Measurements from ENCODE around the gene HADHA.
"Not testable (repeated sequence)": the region's sequence is repeated elsewhere in the genome, so short reads cannot be mapped to it uniquely, and the experiment has no call there.

Gene HADHA

GRCh38 chr2:26170795-26171194 is 73.6 kb downstream of the HADHA start:
- Histone ChIP-seq H3K27ac (no peak overlapping the region), H3K27me3 (peaks cover 43 to 65% (median 59%) of the 10 kb centered on the region in 11 experiments), H4K20me1 (peaks cover 0 to 28% (median 0%) of the 10 kb centered on the region in 11 experiments; a peak in 8 of 22 replicates), H3K4me2 (no peak overlapping the region), H3K9ac (no peak overlapping the region), H3K4me3 (no peak overlapping the region), H3K36me3 (no peaks in the 10 kb centered on the region), H3K4me1 (peaks cover 0 to 4% (median 0%) of the 10 kb centered on the region in 10 experiments; a peak in 3 of 20 replicates), H3K9me3 (replicated peaks in 1 of 11) (peaks cover 0 to 10% (median 0%) of the 10 kb centered on the region in 11 experiments; a peak in 3 of 22 replicates)
- no peak for TF ChIP-seq Cebpa-rat (IDR thresholded peaks at IDR 0.05)

- Histone ChIP-seq H3K36me3 (no peaks in the 10 kb centered on the region), H3K4me1 (peaks cover 0 to 4% (median 0%) of the 10 kb centered on the region in 10 experiments; a peak in 3 of 20 replicates), H3K27me3 (peaks cover 33 to 55% (median 50%) of the 10 kb centered on the region in 11 experiments), H3K9me3 (replicated peaks in 1 of 11) (peaks cover 0 to 10% (median 0%) of the 10 kb centered on the region in 11 experiments; a peak in 3 of 22 replicates), H3K27ac (no peak overlapping the region), H3K4me2 (no peak overlapping the region), H3K9ac (no peak overlapping the region), H4K20me1 (peaks cover 0 to 21% (median 0%) of the 10 kb centered on the region in 11 experiments; a peak in 4 of 22 replicates), H3K4me3 (no peak overlapping the region)
- no peak for TF ChIP-seq Cebpa-rat (IDR thresholded peaks at IDR 0.05)
These were observed 74.6 kb downstream of the HADHA start for GRCh38 chr2:26169681-26170414.

DNA sequence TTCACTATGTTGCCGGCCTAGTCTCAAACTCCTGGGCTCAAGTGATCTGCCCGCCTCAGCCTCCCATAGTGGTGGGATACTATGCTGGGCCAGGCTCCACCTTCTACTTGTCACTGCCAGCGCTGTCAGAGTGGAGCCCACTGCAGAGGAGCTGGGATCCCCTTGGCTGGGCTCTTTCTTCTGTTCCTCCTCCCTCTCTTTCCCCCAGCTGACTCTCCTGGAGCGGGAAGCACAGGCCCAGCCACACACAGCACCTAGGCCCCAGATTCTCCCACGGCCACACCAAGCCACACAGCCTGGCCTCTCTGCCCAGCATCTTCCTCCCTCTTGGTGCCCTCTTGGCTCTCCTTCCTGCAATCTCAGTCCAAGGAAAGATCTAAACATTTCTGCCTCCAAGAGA is 75.2 kb downstream of the HADHA start:
- Histone ChIP-seq H3K9me3 (replicated peaks in 1 of 11) (peaks cover 0 to 10% (median 0%) of the 10 kb centered on the region in 11 experiments; a peak in 3 of 22 replicates), H4K20me1 (peaks cover 0 to 15% (median 0%) of the 10 kb centered on the region in 11 experiments; a peak in 4 of 22 replicates), H3K4me1 (peaks cover 0 to 4% (median 0%) of the 10 kb centered on the region in 10 experiments; a peak in 3 of 20 replicates), H3K4me2 (no peak overlapping the region), H3K27ac (no peak overlapping the region), H3K9ac (no peak overlapping the region), H3K4me3 (no peak overlapping the region), H3K36me3 (no peaks in the 10 kb centered on the region), H3K27me3 (peaks cover 27 to 49% (median 44%) of the 10 kb centered on the region in 11 experiments)
- TF ChIP-seq Cebpa-rat (IDR thresholded peaks at IDR 0.05): no peak

GRCh38 chr2:26168785-26169184 is 75.6 kb downstream of the HADHA start:
- no peak overlapping the region for H3K4me2 ChIP-seq
- no peak overlapping the region for H3K9ac ChIP-seq
- no peak overlapping the region for H3K27ac ChIP-seq
- peaks cover 0 to 11% (median 0%) of the 10 kb centered on the region in 11 experiments; a peak in 2 of 22 replicates for H4K20me1 ChIP-seq
- peaks cover 22 to 45% (median 39%) of the 10 kb centered on the region in 11 experiments for H3K27me3 ChIP-seq
- peaks cover 0 to 10% (median 0%) of the 10 kb centered on the region in 11 experiments; a peak in 3 of 22 replicates for H3K9me3 ChIP-seq (replicated peaks in 1 of 11)
- H3K4me3 ChIP-seq: no peak overlapping the region
- peaks cover 0 to 4% (median 0%) of the 10 kb centered on the region in 10 experiments; a peak in 3 of 20 replicates for H3K4me1 ChIP-seq
- TF ChIP-seq Cebpa-rat (IDR thresholded peaks at IDR 0.05): no peak
- H3K36me3 ChIP-seq: no peaks in the 10 kb centered on the region

DNA sequence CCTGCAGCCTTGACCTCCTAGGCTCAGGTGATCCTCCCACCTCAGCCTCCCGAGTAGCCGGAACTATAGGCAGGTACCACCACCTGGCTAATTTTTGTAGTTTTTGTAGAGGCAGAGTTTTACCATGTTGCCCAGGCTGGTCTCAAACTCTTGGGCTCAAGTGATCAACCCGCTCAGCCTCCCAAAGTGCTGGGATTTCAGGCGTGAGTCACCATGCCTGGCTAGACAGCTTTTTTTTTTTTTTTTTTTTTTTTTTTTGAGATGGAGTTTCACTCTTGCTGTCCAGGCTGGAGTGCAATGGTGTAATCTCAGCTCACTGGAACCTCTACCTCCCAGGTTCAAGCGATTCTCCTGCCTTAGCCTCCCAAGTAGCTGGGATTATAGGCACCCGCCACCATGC is 77.9 kb downstream of the HADHA start:
- not testable (repeated sequence) for H3K36me3 ChIP-seq; H3K9ac ChIP-seq; H3K4me3 ChIP-seq; H3K27ac ChIP-seq; H3K9me3 ChIP-seq (replicated peaks in 1 of 11); H3K4me1 ChIP-seq; H3K4me2 ChIP-seq
- peaks cover 0 to 11% (median 0%) of the 10 kb centered on the region in 11 experiments; a peak in 2 of 22 replicates for H4K20me1 ChIP-seq
- H3K27me3 ChIP-seq: peaks cover 3 to 25% (median 19%) of the 10 kb centered on the region in 11 experiments

DNA sequence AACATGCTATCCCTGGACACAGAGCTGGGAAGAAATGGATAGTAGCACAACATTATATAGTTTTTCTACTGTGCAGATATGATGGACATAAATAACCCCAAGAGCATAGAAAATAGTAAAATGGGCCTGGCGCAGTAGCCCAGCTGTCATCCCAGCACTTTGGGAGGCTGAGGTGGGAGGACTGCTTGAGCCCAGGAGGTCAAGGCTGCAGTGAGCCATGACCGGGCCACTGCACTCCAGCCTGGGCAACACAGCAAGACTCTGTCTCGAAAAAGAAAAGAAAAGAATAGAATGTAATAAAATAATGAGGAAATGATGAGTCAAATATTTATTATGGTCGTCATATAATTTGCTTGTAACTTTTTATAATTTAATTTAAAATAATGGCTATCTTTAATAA is 79.0 kb downstream of the HADHA start:
- no peak overlapping the region for H3K4me2 ChIP-seq

DNA sequence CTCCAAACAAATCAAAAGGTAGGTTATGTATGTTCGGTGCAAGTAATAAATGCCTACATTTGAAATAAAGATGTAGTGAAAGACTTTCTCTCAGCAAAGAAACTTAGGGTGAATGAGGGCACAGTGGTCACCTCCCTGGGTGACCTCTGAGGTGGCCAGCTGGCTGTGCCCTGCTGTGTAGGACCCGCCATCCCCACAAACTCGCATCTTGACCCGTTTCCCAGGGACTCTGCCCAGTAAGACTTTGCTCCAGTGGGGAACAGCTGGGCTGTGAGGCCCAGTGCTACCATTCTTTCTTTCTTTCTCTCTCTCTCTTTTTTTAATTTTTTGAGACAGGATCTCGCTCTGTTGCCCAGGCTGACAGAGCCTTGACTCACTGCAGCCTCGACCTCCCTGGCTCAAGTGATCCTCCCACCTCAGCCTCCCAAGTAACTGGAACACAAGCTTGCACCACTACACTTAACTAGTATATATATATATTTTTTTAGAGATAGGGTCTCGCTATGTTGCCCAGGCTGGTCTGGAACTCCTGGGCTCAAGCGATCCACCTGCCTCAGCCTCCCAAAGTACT is 79.7 kb downstream of the HADHA start:
- Histone ChIP-seq H3K27me3 (peaks cover 0 to 7% (median 1%) of the 10 kb centered on the region in 11 experiments; a peak in 9 of 22 replicates), H3K4me2 (no peak overlapping the region), H3K27ac (no peak overlapping the region)

More for the DNA sequence above, 79.0 kb downstream of the HADHA start:
- Histone ChIP-seq H3K27ac (no peak overlapping the region), H3K4me1 (no peaks in the 10 kb centered on the region), H4K20me1 (peaks cover 0 to 11% (median 0%) of the 10 kb centered on the region in 11 experiments; a peak in 1 of 22 replicates), H3K36me3 (no peaks in the 10 kb centered on the region), H3K9ac (no peak overlapping the region), H3K4me3 (no peak overlapping the region), H3K9me3 (replicated peaks in 1 of 11) (0 out of 22 replicates have a peak, but pooled peaks cover 0 to 3% (median 0%) of the 10 kb centered on the region in 11 experiments), H3K27me3 (peaks cover 0 to 13% (median 8%) of the 10 kb centered on the region in 11 experiments; a peak in 12 of 22 replicates)
- no peak for TF ChIP-seq Cebpa-rat (IDR thresholded peaks at IDR 0.05)

DNA sequence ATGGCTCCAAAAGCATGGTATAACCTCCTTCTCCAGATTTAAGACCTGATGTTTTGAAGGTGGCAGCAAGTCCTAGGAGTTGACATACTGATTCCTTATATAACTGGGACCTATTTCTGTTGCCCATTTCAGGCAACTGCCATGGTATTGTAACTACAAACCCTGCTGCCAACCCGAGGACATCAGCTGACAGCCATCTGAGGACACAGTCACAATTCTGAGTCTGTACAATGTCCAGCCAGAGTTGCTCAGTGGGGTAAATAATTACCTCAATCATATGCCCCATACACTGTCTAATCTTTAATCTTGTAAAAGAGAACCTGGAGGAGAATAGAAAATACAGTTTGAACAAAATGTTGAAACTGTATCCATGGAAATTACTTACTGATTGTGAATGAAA is 80.2 kb downstream of the HADHA start:
- Histone ChIP-seq H3K4me1 (no peaks in the 10 kb centered on the region), H3K9ac (no peak overlapping the region), H3K27me3 (peaks cover 0 to 2% (median 0%) of the 10 kb centered on the region in 11 experiments; a peak in 3 of 22 replicates), H3K4me3 (no peak overlapping the region), H3K36me3 (no peaks in the 10 kb centered on the region), H4K20me1 (peaks cover 0 to 2% (median 0%) of the 10 kb centered on the region in 11 experiments; a peak in 1 of 22 replicates), H3K4me2 (no peak overlapping the region), H3K9me3 (replicated peaks in 1 of 11) (0 out of 22 replicates have a peak, but pooled peaks cover 0 to 3% (median 0%) of the 10 kb centered on the region in 11 experiments), H3K27ac (no peak overlapping the region)
- no peak for TF ChIP-seq Cebpa-rat (IDR thresholded peaks at IDR 0.05)

More for the DNA sequence above, 79.7 kb downstream of the HADHA start:
- Histone ChIP-seq H4K20me1 (peaks cover 0 to 7% (median 0%) of the 10 kb centered on the region in 11 experiments; a peak in 1 of 22 replicates), H3K9ac (no peak overlapping the region), H3K4me1 (no peaks in the 10 kb centered on the region), H3K9me3 (replicated peaks in 1 of 11) (0 out of 22 replicates have a peak, but pooled peaks cover 0 to 3% (median 0%) of the 10 kb centered on the region in 11 experiments), H3K4me3 (no peak overlapping the region), H3K36me3 (no peaks in the 10 kb centered on the region)
- no peak for TF ChIP-seq Cebpa-rat (IDR thresholded peaks at IDR 0.05)

GRCh38 chr2:26162963-26163362 is 81.5 kb downstream of the HADHA start:
- H3K4me1 ChIP-seq: no peaks in the 10 kb centered on the region
- no peak overlapping the region for H3K27ac ChIP-seq

More at GRCh38 chr2:26162963-26163362, 81.5 kb downstream of the HADHA start:
- Histone ChIP-seq H3K9me3 (replicated peaks in 1 of 11) (0 out of 22 replicates have a peak, but pooled peaks cover 0 to 3% (median 0%) of the 10 kb centered on the region in 11 experiments), H3K4me3 (no peak overlapping the region), H3K27me3 (no peaks in the 10 kb centered on the region), H3K36me3 (no peaks in the 10 kb centered on the region), H3K4me2 (no peak overlapping the region), H3K9ac (no peak overlapping the region), H4K20me1 (no peaks in the 10 kb centered on the region)
- no peak for TF ChIP-seq Cebpa-rat (IDR thresholded peaks at IDR 0.05)

Data from BLaER1 treated with 17β-estradiol and CSF1 and Interleukin-3, amounts not matched to agents 10 nM and 100 nM (cell line).